Measurements from ENCODE around the gene ACTL8.

DNA sequence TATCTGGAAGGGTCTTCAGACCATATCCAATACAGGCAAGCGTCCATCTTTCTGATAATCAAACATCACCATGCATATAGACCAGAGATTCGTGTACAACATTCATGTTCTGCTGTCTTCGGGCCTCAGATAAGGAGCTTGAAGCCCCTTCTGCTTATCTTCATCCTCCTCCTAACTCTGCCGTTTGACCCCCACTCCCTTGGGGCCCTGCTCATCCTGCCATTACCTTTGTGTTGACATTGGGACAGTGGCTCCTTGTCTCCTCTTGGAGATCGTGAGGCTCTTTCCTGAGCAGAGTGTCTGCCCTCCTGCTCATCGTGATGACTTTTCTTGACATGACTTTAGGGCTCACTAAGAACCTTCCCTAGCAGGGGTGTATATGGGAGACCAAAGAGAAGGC is 37.3 kb downstream of the ACTL8 start:
- TF ChIP-seq, protein P1, sequence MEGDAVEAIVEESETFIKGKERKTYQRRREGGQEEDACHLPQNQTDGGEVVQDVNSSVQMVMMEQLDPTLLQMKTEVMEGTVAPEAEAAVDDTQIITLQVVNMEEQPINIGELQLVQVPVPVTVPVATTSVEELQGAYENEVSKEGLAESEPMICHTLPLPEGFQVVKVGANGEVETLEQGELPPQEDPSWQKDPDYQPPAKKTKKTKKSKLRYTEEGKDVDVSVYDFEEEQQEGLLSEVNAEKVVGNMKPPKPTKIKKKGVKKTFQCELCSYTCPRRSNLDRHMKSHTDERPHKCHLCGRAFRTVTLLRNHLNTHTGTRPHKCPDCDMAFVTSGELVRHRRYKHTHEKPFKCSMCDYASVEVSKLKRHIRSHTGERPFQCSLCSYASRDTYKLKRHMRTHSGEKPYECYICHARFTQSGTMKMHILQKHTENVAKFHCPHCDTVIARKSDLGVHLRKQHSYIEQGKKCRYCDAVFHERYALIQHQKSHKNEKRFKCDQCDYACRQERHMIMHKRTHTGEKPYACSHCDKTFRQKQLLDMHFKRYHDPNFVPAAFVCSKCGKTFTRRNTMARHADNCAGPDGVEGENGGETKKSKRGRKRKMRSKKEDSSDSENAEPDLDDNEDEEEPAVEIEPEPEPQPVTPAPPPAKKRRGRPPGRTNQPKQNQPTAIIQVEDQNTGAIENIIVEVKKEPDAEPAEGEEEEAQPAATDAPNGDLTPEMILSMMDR (IDR thresholded peaks at IDR 0.05): no peak
- TF ChIP-seq POLR2AphosphoS5 (IDR thresholded peaks at IDR 0.05): no peak
- no peak for TF ChIP-seq POLR2A (IDR thresholded peaks at IDR 0.05)
